ENCODE results near the gene GGTLC2. TPM values are rescaled to one million over a fixed set of nuclear protein-coding genes. Genes with fewer than 3 reads are reported as not detected.

Gene GGTLC2
- total RNA-seq, 3 donors from 2014 or later (not counting 1 experiment from before 2014, with no cell fraction given): not detected

DNA sequence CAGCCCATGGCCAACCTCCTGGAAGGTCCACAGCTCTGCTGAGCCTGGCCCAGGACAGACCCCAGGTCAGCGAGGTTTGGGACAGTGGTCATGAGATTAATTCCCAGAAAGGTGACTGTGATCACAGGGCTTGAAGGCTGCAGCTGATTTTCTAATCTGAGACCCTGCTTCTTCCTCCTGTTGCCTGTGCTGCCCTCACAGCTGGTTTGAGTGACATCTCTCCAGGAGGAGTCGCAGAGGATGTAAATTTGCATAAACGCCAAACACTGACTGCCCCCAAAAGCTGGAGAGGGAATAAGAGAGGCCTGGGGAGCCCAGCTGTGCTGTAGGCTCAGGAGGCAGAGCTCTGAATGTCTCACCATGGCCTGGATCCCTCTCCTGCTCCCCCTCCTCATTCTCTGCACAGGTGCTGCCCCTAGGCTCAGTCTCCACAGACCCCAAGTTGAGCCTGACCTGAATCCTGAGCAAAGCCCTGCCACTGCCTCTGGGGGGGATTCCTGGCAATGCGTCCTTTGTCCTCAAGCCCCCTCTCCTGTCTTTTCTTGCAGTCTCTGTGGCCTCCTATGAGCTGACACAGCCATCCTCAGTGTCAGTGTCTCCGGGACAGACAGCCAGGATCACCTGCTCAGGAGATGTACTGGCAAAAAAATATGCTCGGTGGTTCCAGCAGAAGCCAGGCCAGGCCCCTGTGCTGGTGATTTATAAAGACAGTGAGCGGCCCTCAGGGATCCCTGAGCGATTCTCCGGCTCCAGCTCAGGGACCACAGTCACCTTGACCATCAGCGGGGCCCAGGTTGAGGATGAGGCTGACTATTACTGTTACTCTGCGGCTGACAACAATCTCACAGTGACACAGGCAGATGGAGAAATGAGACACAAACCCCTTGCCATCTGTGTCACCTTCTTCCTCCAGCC is 23.8 kb downstream of the GGTLC2 start:
- no peaks in the 10 kb centered on the region for H3K36me3 ChIP-seq (ENCODE audit: control insufficient read depth, insufficient read depth, low read length)
- TF ChIP-seq, protein P1, sequence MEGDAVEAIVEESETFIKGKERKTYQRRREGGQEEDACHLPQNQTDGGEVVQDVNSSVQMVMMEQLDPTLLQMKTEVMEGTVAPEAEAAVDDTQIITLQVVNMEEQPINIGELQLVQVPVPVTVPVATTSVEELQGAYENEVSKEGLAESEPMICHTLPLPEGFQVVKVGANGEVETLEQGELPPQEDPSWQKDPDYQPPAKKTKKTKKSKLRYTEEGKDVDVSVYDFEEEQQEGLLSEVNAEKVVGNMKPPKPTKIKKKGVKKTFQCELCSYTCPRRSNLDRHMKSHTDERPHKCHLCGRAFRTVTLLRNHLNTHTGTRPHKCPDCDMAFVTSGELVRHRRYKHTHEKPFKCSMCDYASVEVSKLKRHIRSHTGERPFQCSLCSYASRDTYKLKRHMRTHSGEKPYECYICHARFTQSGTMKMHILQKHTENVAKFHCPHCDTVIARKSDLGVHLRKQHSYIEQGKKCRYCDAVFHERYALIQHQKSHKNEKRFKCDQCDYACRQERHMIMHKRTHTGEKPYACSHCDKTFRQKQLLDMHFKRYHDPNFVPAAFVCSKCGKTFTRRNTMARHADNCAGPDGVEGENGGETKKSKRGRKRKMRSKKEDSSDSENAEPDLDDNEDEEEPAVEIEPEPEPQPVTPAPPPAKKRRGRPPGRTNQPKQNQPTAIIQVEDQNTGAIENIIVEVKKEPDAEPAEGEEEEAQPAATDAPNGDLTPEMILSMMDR (IDR thresholded peaks at IDR 0.05): no peak
- no peak overlapping the region for H3K27ac ChIP-seq (ENCODE audit: low read length)
- H3K27me3 Mint-ChIP-seq (ENCODE audit: low read depth in 2 of 2): peaks cover 3 to 14% of the 10 kb centered on the region in 2 donors
- 82% methylated on average over 11 of the region's 11 CpGs for WGBS (ENCODE audit: insufficient coverage)
- ATAC-seq: no peak
- H3K4me1 Mint-ChIP-seq: peaks cover 30 to 34% of the 10 kb centered on the region in 2 donors
- H3K9me3 ChIP-seq (ENCODE audit: control insufficient read depth, insufficient read depth, low read length): no peaks in the 10 kb centered on the region
- intact Hi-C loops (cut with micrococcal nuclease): no loop called here
- H3K4me3 Mint-ChIP-seq: no peak overlapping the region
- H3K36me3 Mint-ChIP-seq: no peaks in the 10 kb centered on the region
- H3K4me3 ChIP-seq (ENCODE audit: low read length): no peak overlapping the region
- H3K27me3 ChIP-seq (ENCODE audit: control insufficient read depth, insufficient read depth, low read length): no peaks in the 10 kb centered on the region
- no peak for DNase-seq
- H3K27ac Mint-ChIP-seq: no peak overlapping the region
- no peaks in the 10 kb centered on the region for H3K9me3 Mint-ChIP-seq
- peaks cover 27% of the 10 kb centered on the region for H3K4me1 ChIP-seq (ENCODE audit: control insufficient read depth, insufficient read depth, low read length)

DNA sequence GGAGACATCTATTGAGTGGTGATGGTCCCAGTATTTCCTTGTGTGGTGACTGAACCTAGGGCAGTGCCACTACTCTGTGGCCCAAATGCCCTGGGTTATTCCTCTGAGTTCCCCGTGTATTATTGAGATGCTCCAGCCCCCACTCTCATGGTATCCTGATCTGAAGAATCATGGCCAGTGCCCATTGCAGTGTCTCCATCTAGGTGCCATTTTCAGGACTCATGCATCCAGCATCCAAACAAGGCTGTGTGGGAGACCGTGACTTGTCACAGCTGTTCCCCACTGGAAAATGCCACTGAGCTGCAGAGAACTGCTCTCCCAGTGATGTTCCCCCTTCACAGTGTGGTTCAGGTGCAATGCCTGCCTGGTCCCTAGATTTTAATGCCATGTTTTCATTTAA is 24.7 kb downstream of the GGTLC2 start:
- H3K4me3 ChIP-seq (ENCODE audit: low read length): no peak overlapping the region
- no peak overlapping the region for H3K4me3 Mint-ChIP-seq
- no peaks in the 10 kb centered on the region for H3K36me3 ChIP-seq (ENCODE audit: control insufficient read depth, insufficient read depth, low read length)
- no peak overlapping the region for H3K27ac Mint-ChIP-seq
- DNase-seq: no peak
- H3K27me3 Mint-ChIP-seq (ENCODE audit: low read depth in 2 of 2): peaks cover 4 to 21% of the 10 kb centered on the region in 2 donors
- no peaks in the 10 kb centered on the region for H3K36me3 Mint-ChIP-seq
- no peaks in the 10 kb centered on the region for H3K9me3 ChIP-seq (ENCODE audit: control insufficient read depth, insufficient read depth, low read length)
- no peaks in the 10 kb centered on the region for H3K27me3 ChIP-seq (ENCODE audit: control insufficient read depth, insufficient read depth, low read length)
- H3K4me1 ChIP-seq (ENCODE audit: control insufficient read depth, insufficient read depth, low read length): peaks cover 27% of the 10 kb centered on the region
- TF ChIP-seq, protein P1 (IDR thresholded peaks at IDR 0.05): no peak
- intact Hi-C loops (cut with micrococcal nuclease): no loop called here
- no peak for ATAC-seq
- H3K4me1 Mint-ChIP-seq: peaks cover 30 to 34% of the 10 kb centered on the region in 2 donors
- H3K9me3 Mint-ChIP-seq: no peaks in the 10 kb centered on the region
- no peak overlapping the region for H3K27ac ChIP-seq (ENCODE audit: low read length)
- WGBS (ENCODE audit: insufficient coverage): 88% methylated on average over 2 of the region's 2 CpGs

DNA sequence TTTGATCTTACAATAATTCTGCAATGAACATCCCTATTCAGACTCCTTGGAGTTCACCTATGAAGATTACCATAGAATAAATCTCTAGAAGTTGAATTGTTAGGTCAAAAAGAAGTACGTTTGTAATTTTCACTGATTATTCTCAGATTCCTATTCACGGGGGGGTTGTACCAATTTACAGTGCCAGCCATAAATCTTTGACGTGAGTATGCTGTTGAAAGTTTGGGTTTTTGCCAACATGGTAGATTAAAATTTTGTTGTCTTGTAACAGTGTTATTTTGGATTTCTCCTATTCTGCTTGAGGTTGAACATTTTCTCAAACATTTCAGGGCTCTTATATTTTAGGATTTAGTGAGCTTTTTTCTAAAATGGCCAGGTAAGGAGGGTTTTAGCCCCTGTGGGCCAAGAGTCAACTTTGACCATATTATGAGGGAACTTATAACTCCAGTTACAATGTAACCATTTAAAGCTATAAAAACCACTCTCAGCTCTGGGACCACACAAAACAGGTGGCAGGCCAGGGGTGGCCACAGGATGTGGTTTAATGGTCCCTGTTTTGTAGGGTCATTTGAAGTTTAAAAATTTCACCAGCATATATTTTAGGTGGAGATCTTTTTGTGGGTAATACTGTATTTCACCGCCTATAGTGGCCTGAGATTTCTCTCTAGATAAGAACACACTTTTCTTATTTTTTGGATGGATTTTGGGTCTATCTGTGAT is 25.8 kb downstream of the GGTLC2 start:
- H3K4me3 ChIP-seq (ENCODE audit: low read length): no peak overlapping the region
- H3K4me3 Mint-ChIP-seq: peak overlapping the region; percentile 53
- no peak overlapping the region for H3K27ac Mint-ChIP-seq
- TF ChIP-seq, protein P1 (IDR thresholded peaks at IDR 0.05): no peak
- ATAC-seq (peak in 2 of 3 donors; percentile 18 to 61), DNase-seq (no peak)
- no peaks in the 10 kb centered on the region for H3K36me3 ChIP-seq (ENCODE audit: control insufficient read depth, insufficient read depth, low read length)
- H3K4me1 ChIP-seq (ENCODE audit: control insufficient read depth, insufficient read depth, low read length): peaks cover 27% of the 10 kb centered on the region
- H3K27ac ChIP-seq (ENCODE audit: low read length): no peak overlapping the region
- intact Hi-C loops (cut with micrococcal nuclease): no loop called here
- H3K36me3 Mint-ChIP-seq: no peaks in the 10 kb centered on the region
- 81% methylated on average over 3 of the region's 4 CpGs for WGBS (ENCODE audit: insufficient coverage)
- peaks cover 30 to 34% of the 10 kb centered on the region in 2 donors for H3K4me1 Mint-ChIP-seq
- H3K27me3 ChIP-seq (ENCODE audit: control insufficient read depth, insufficient read depth, low read length): no peaks in the 10 kb centered on the region
- no peaks in the 10 kb centered on the region for H3K9me3 Mint-ChIP-seq
- no peaks in the 10 kb centered on the region for H3K9me3 ChIP-seq (ENCODE audit: control insufficient read depth, insufficient read depth, low read length)
- H3K27me3 Mint-ChIP-seq (ENCODE audit: low read depth in 2 of 2): peaks cover 8 to 20% of the 10 kb centered on the region in 2 donors

Data from natural killer cell (primary cell).